Bronchial epithelial cell (primary cell): ENCODE data around the gene FTO. TPM values are rescaled to one million over a fixed set of nuclear protein-coding genes. Genes with fewer than 3 reads are reported as not detected.

Experiments used
- DNase-seq: peaks from one replicate; pipeline ENCODE4 v3.0.0-alpha.2; 2010; ENCODE audit warnings: low read depth
- FAIRE-seq: peaks from 2 replicates; lab custom pipeline; 2011; peaks lifted over from hg19 to GRCh38; lab: Jason Lieb, UNC
- H3K27me3 ChIP-seq: 2 replicates; pipeline ENCODE4 v1.5.1; 2011; ENCODE audit warnings: low read length; ENCODE audit not compliant: control insufficient read depth, insufficient read depth
- H3K36me3 ChIP-seq: 2 replicates; pipeline ENCODE4 v1.5.1; 2011; ENCODE audit warnings: low read length; ENCODE audit not compliant: control insufficient read depth, insufficient read depth
- H3K4me3 ChIP-seq: 2 replicates; pipeline ENCODE4 v1.5.1; 2011; ENCODE audit warnings: mild to moderate bottlenecking, low read depth, low read length, control low read depth
- CTCF ChIP-seq: IDR thresholded peaks from 2 replicates; pipeline ENCODE4 v1.5.1; 2011; ENCODE audit warnings: mild to moderate bottlenecking, moderate library complexity, low read length, control low read depth, inconsistent platforms; ENCODE audit not compliant: insufficient read depth, severe bottlenecking
- total RNA-seq: library from RNA; depleted of rRNA; stranded (reverse); fragments of >200 nt; gene quantifications from 2 replicates; pipeline ENCODE4 v1.2.1, GENCODE V29; 2014

FTO gene
- total RNA-seq, 1 donor from 2014 or later = 41.6 TPM

- FAIRE-seq = no peak
- no peak for DNase-seq
- TF ChIP-seq CTCF = no peak
- H3K27me3 ChIP-seq = no peaks in the 10 kb centered on the region
- H3K4me3 ChIP-seq = no peak overlapping the region
- no peaks in the 10 kb centered on the region for H3K36me3 ChIP-seq
Observed at GRCh38 chr16:53989597-53989996, 285.6 kb downstream of the FTO start.

- DNase-seq (no peak), FAIRE-seq (no peak)
- no peaks in the 10 kb centered on the region for H3K36me3 ChIP-seq
- no peak for TF ChIP-seq CTCF
- no peaks in the 10 kb centered on the region for H3K27me3 ChIP-seq
- H3K4me3 ChIP-seq = no peak overlapping the region
Observed at GRCh38 chr16:53991754-53992378, 287.9 kb downstream of the FTO start.

- H3K4me3 ChIP-seq = no peak overlapping the region
- H3K36me3 ChIP-seq = no peaks in the 10 kb centered on the region
- DNase-seq = no peak
- TF ChIP-seq CTCF = no peak
- H3K27me3 ChIP-seq = no peaks in the 10 kb centered on the region
- no peak for FAIRE-seq
Observed at GRCh38 chr16:53995378-53995777, 291.4 kb downstream of the FTO start.

- no peaks in the 10 kb centered on the region for H3K27me3 ChIP-seq
- no peak overlapping the region for H3K4me3 ChIP-seq
- DNase-seq (no peak), FAIRE-seq (no peak)
- no peak for TF ChIP-seq CTCF
- H3K36me3 ChIP-seq = no peaks in the 10 kb centered on the region
Observed at GRCh38 chr16:53996961-53997360, 293.0 kb downstream of the FTO start.

GRCh38 chr16:53998024-53998810 lies 294.3 kb downstream of the FTO start:
- FAIRE-seq (no peak), DNase-seq (no peak)
- Histone ChIP-seq H3K4me3 (no peak overlapping the region), H3K36me3 (no peaks in the 10 kb centered on the region), H3K27me3 (no peaks in the 10 kb centered on the region)
- no peak for TF ChIP-seq CTCF
